BJ (cell line): ENCODE data around the gene TRIM25. TPM values are rescaled to one million over a fixed set of nuclear protein-coding genes. Genes with fewer than 3 reads are reported as not detected.
A peak's percentile ranks its signal among the peaks of the same experiment; 100 is the strongest.
"Not testable (repeated sequence)": the region's sequence is repeated elsewhere in the genome, so short reads cannot be mapped to it uniquely, and the experiment has no call there.

Experiments used
- CTCF ChIA-PET: fragments of 350-600 bp; formaldehyde crosslinking; extraction: SDS; loops from one replicate; lab custom pipeline; 2021; ENCODE audit warnings: antibody characterized with exemption, inconsistent platforms; lab: Yijun Ruan, JAX
- POLR2A ChIA-PET: fragments of 300-600 bp; sonication (Branson Sonifier 250); formaldehyde crosslinking; extraction: SDS; loops from one replicate; lab custom pipeline; 2021; ENCODE audit warnings: antibody characterized with exemption; lab: Charles Lee
- DNase-seq: peaks from one replicate; pipeline ENCODE4 v3.0.0-alpha.2; 2011; ENCODE audit warnings: low read depth
- H3K27me3 ChIP-seq: 2 replicates; pipeline ENCODE4 v1.6.0; 2011; ENCODE audit warnings: low read length; ENCODE audit not compliant: control insufficient read depth, insufficient read depth
- H3K36me3 ChIP-seq: 2 replicates; pipeline ENCODE4 v1.5.1; 2011; ENCODE audit warnings: low read length; ENCODE audit not compliant: control insufficient read depth, insufficient read depth
- H3K4me3 ChIP-seq: 2 replicates; pipeline ENCODE4 v1.5.1; 2011; ENCODE audit warnings: low read depth, mild to moderate bottlenecking, control low read depth, low read length
- CTCF ChIP-seq: IDR thresholded peaks from 2 replicates; pipeline ENCODE4 v1.5.1; 2011; ENCODE audit warnings: low read depth, mild to moderate bottlenecking, control low read depth, inconsistent platforms, low read length, moderate library complexity; ENCODE audit not compliant: insufficient read depth
- polyA plus RNA-seq: library from polyadenylated mRNA; depleted of rRNA; stranded (reverse); fragments of >200 nt; gene quantifications from 2 replicates; pipeline ENCODE4 v1.2.3, GENCODE V29; 2011

TRIM25 gene
- polyA plus RNA-seq, 1 experiment: 25.6 TPM

- POLR2A ChIA-PET: no interaction called here
- no peak for DNase-seq
Measured at GRCh38 chr17:56948491-56948890, 34.6 kb upstream of the TRIM25 start.

GRCh38 chr17:56947741-56948140 lies 33.9 kb upstream of the TRIM25 start:
- ChIA-PET CTCF (interaction anchor here (1.8 kb wide), 1 partner anchor 128 kb away, joined by 5 read pairs; no protein-coding TSS in a partner anchor), POLR2A (no interaction called here)
- no peak for TF ChIP-seq CTCF
- no peaks in the 10 kb centered on the region for H3K27me3 ChIP-seq
- no peak for DNase-seq
- no peak overlapping the region for H3K4me3 ChIP-seq
- peaks cover 4% of the 10 kb centered on the region for H3K36me3 ChIP-seq

More at GRCh38 chr17:56948491-56948890, 34.6 kb upstream of the TRIM25 start:
- H3K4me3 ChIP-seq: no peak overlapping the region
- peaks cover 4% of the 10 kb centered on the region for H3K36me3 ChIP-seq
- TF ChIP-seq CTCF: no peak
- CTCF ChIA-PET: interaction anchor here (1.8 kb wide), 1 partner anchor 129 kb away, joined by 5 read pairs; no protein-coding TSS in a partner anchor
- H3K27me3 ChIP-seq: no peaks in the 10 kb centered on the region

- POLR2A ChIA-PET: no interaction called here
- DNase-seq: no peak
- no peak overlapping the region for H3K4me3 ChIP-seq
- H3K36me3 ChIP-seq: peaks cover 7% of the 10 kb centered on the region
- no peak for TF ChIP-seq CTCF
- no peaks in the 10 kb centered on the region for H3K27me3 ChIP-seq
- CTCF ChIA-PET: interaction anchor here (0.7 to 2.0 kb wide), 2 partner anchors 9 to 126 kb away, joined by 3 to 7 read pairs; no protein-coding TSS in a partner anchor
Measured at GRCh38 chr17:56945938-56946505, 32.2 kb upstream of the TRIM25 start.

- Histone ChIP-seq H3K36me3 (peaks cover 5% of the 10 kb centered on the region), H3K4me3 (no peak overlapping the region), H3K27me3 (no peaks in the 10 kb centered on the region)
- CTCF ChIA-PET: interaction anchor here (5.2 kb wide), 1 partner anchor 125 kb away, joined by 105 read pairs; no protein-coding TSS in a partner anchor
- POLR2A ChIA-PET: no interaction called here
- no peak for TF ChIP-seq CTCF
- DNase-seq: no peak
Measured at GRCh38 chr17:56943505-56944125, 29.8 kb upstream of the TRIM25 start.

GRCh38 chr17:56939869-56940484 lies 26.1 kb upstream of the TRIM25 start:
- DNase-seq: no peak
- ChIA-PET POLR2A (no interaction called here), CTCF (interaction anchor here (0.8 to 5.2 kb wide), 14 partner anchors 11 to 140 kb away, joined by 3 to 105 read pairs (median 4); partner anchors contain the start of genes C17orf67 and DGKE)
- Histone ChIP-seq H3K4me3 (no peak overlapping the region), H3K27me3 (no peaks in the 10 kb centered on the region), H3K36me3 (peaks cover 6% of the 10 kb centered on the region)
- TF ChIP-seq CTCF: peak; percentile 67

GRCh38 chr17:56938206-56938605 lies 24.4 kb upstream of the TRIM25 start:
- DNase-seq, H3K4me3 ChIP-seq, H3K27me3 ChIP-seq, H3K36me3 ChIP-seq, POLR2A ChIA-PET: not testable (repeated sequence)
- CTCF ChIA-PET: interaction anchor here (1.1 kb wide), 1 partner anchor 119 kb away, joined by 3 read pairs; no protein-coding TSS in a partner anchor
